Esophagus squamous epithelium (tissue), 5 donors: ENCODE results near the gene SCN5A. TPM values are rescaled to one million over a fixed set of nuclear protein-coding genes. Genes with fewer than 3 reads are reported as not detected.

ENCODE experiments used
- DNase-seq: peaks from one replicate; lab custom pipeline; 2025; lab: John Stamatoyannopoulos, UW
- H3K27ac ChIP-seq, 4 donors: fragments of 200-600 bp; sonication (generic); one replicate each; pipeline ENCODE4 v1.5.1; 2016 to 2019; ENCODE audit warnings: mild to moderate bottlenecking in 1 of 4
- H3K27me3 ChIP-seq, 4 donors: fragments of 200-600 bp; sonication (generic); 1 replicate in 3 of 4; 2 replicates in 1 of 4; pipeline versions ENCODE4 v1.5.1 to v1.6.0; 2017 to 2021; ENCODE audit warnings: antibody characterized with exemption in 1 of 4
- H3K36me3 ChIP-seq, 3 donors: fragments of 200-600 bp; sonication (generic); one replicate each; pipeline ENCODE4 v1.5.1; 2016 to 2019
- H3K4me1 ChIP-seq, 3 donors: fragments of 200-600 bp; sonication (generic); one replicate each; pipeline ENCODE4 v1.5.1; 2017 to 2019
- H3K4me3 ChIP-seq, 4 donors: fragments of 200-600 bp; sonication (generic); 1 replicate in 3 of 4; 2 replicates in 1 of 4; pipeline ENCODE4 v1.5.1; 2016 to 2019; ENCODE audit warnings: mild to moderate bottlenecking in 2 of 4, moderate library complexity in 1 of 4
- H3K9me3 ChIP-seq, 3 donors: fragments of 200-600 bp; sonication (generic); one replicate each; pipeline ENCODE4 v1.5.1; 2016 to 2019
- CTCF ChIP-seq, 6 experiments: fragments of 450-650 bp in 4 of 6; fragments of 200-600 bp in 2 of 6; sonication (generic) in 2 of 6; IDR thresholded peaks; one replicate each; pipeline ENCODE4 v1.5.1; 2016 to 2019; ENCODE audit warnings: antibody characterized with exemption in 6 of 6, mild to moderate bottlenecking in 4 of 6, moderate library complexity in 4 of 6
- POLR2A ChIP-seq, 4 donors: fragments of 450-650 bp; IDR thresholded peaks; one replicate each; pipeline ENCODE4 v1.6.1; 2017; ENCODE audit warnings: antibody characterized with exemption in 4 of 4, mild to moderate bottlenecking in 4 of 4, moderate library complexity in 3 of 4
- WGBS, 2 donors: methylation state at CpG; one replicate each; pipeline ENCODE4 v1.1.5; 2018; 5-methylcytosine and 5-hydroxymethylcytosine counted together
- intact Hi-C: fragments of 100-400 bp; cut with DNase I; formaldehyde crosslinking; loops from one replicate; pipeline ENCODE4 v1.15.0; 2022
- total RNA-seq, 4 donors: library from RNA; depleted of rRNA; stranded (reverse); fragments of >200 nt; gene quantifications; one replicate each; pipeline ENCODE4 v1.1.0, GENCODE V29; 2016
- donor health status: DM: yes; HTN: yes; CAD: no.

SCN5A gene
- total RNA-seq, 4 donors from 2014 or later, result 0.09 to 0.38 (median 0.18) TPM; not detected in 1

GRCh38 chr3:38534180-38534579, 115.3 kb downstream of the SCN5A start:
- peaks cover 0 to 17% (median 0%) of the 10 kb centered on the region in 3 donors for H3K36me3 ChIP-seq
- 94 to 100% methylated on average over 2 of the region's 2 CpGs for WGBS, 2 donors
- no peaks in the 10 kb centered on the region for H3K4me1 ChIP-seq
- intact Hi-C loops, result no loop called here
- H3K27ac ChIP-seq, result no peak overlapping the region
- no peaks in the 10 kb centered on the region for H3K27me3 ChIP-seq
- H3K9me3 ChIP-seq, result no peaks in the 10 kb centered on the region
- no peak overlapping the region for H3K4me3 ChIP-seq
- no peak for DNase-seq
- no peak for TF ChIP-seq CTCF (IDR thresholded peaks at IDR 0.05)
- no peak for TF ChIP-seq POLR2A (IDR thresholded peaks at IDR 0.05)

GRCh38 chr3:38533285-38533976, 116.1 kb downstream of the SCN5A start:
- Histone ChIP-seq H3K9me3 (no peaks in the 10 kb centered on the region), H3K36me3 (peaks cover 0 to 17% (median 0%) of the 10 kb centered on the region in 3 donors), H3K27ac (no peak overlapping the region), H3K4me3 (no peak overlapping the region), H3K4me1 (no peaks in the 10 kb centered on the region), H3K27me3 (no peaks in the 10 kb centered on the region)
- intact Hi-C loops, result no loop called here
- 79 to 86% methylated on average over 3 to 9 of the region's 13 CpGs for WGBS, 2 donors
- DNase-seq, result no peak
- TF ChIP-seq CTCF (IDR thresholded peaks at IDR 0.05), result no peak
- TF ChIP-seq POLR2A (IDR thresholded peaks at IDR 0.05), result no peak

GRCh38 chr3:38532529-38532928, 117.0 kb downstream of the SCN5A start:
- WGBS, 2 donors, result 80 to 91% methylated on average over 1 to 3 of the region's 3 CpGs
- Histone ChIP-seq H3K4me1 (no peaks in the 10 kb centered on the region), H3K36me3 (peaks cover 0 to 16% (median 0%) of the 10 kb centered on the region in 3 donors), H3K9me3 (no peaks in the 10 kb centered on the region), H3K4me3 (no peak overlapping the region), H3K27ac (no peak overlapping the region), H3K27me3 (no peaks in the 10 kb centered on the region)
- intact Hi-C loops, result no loop called here
- no peak for DNase-seq
- TF ChIP-seq CTCF (IDR thresholded peaks at IDR 0.05) (no peak), POLR2A (IDR thresholded peaks at IDR 0.05) (no peak)

- intact Hi-C loops, result no loop called here
- H3K36me3 ChIP-seq, result peaks cover 0 to 43% (median 0%) of the 10 kb centered on the region in 3 donors
- H3K4me3 ChIP-seq, result no peak overlapping the region
- H3K9me3 ChIP-seq, result no peaks in the 10 kb centered on the region
- no peak for DNase-seq
- no peak overlapping the region for H3K27ac ChIP-seq
- no peaks in the 10 kb centered on the region for H3K27me3 ChIP-seq
- H3K4me1 ChIP-seq, result no peaks in the 10 kb centered on the region
- 100% methylated on average over 1 of the region's 1 CpG; no CpG with 5 or more reads in 1 of the 2 donors for WGBS, 2 donors
- TF ChIP-seq CTCF (IDR thresholded peaks at IDR 0.05) (no peak), POLR2A (IDR thresholded peaks at IDR 0.05) (no peak)
These were observed 121.0 kb downstream of the SCN5A start for GRCh38 chr3:38528457-38528856.

- Histone ChIP-seq H3K9me3 (no peaks in the 10 kb centered on the region), H3K4me3 (no peak overlapping the region), H3K27ac (no peak overlapping the region), H3K4me1 (no peaks in the 10 kb centered on the region), H3K36me3 (peaks cover 0 to 48% (median 0%) of the 10 kb centered on the region in 3 donors), H3K27me3 (no peaks in the 10 kb centered on the region)
- TF ChIP-seq POLR2A (IDR thresholded peaks at IDR 0.05) (no peak), CTCF (IDR thresholded peaks at IDR 0.05) (no peak)
- intact Hi-C loops, result no loop called here
- WGBS, 2 donors, result 69 to 100% methylated on average over 1 to 3 of the region's 14 CpGs
- no peak for DNase-seq
These were observed 122.7 kb downstream of the SCN5A start for GRCh38 chr3:38526792-38527191.
